HG03103 (cell line): ENCODE data around the gene AKR7A3.
"Not testable (repeated sequence)": the region's sequence is repeated elsewhere in the genome, so short reads cannot be mapped to it uniquely, and the experiment has no call there.

ENCODE experiments used
- ATAC-seq: cut with Tn5 transposase; IDR thresholded peaks from one replicate; pipeline ENCODE4 v1.9.1; 2021; ENCODE audit warnings: low read depth; ENCODE audit not compliant: unreplicated experiment

The AKR7A3 gene

GRCh38 chr1:19321071-19321470 lies 32.5 kb upstream of the AKR7A3 start:
- no peak for ATAC-seq

GRCh38 chr1:19319196-19319595 lies 30.6 kb upstream of the AKR7A3 start:
- no peak for ATAC-seq

DNA sequence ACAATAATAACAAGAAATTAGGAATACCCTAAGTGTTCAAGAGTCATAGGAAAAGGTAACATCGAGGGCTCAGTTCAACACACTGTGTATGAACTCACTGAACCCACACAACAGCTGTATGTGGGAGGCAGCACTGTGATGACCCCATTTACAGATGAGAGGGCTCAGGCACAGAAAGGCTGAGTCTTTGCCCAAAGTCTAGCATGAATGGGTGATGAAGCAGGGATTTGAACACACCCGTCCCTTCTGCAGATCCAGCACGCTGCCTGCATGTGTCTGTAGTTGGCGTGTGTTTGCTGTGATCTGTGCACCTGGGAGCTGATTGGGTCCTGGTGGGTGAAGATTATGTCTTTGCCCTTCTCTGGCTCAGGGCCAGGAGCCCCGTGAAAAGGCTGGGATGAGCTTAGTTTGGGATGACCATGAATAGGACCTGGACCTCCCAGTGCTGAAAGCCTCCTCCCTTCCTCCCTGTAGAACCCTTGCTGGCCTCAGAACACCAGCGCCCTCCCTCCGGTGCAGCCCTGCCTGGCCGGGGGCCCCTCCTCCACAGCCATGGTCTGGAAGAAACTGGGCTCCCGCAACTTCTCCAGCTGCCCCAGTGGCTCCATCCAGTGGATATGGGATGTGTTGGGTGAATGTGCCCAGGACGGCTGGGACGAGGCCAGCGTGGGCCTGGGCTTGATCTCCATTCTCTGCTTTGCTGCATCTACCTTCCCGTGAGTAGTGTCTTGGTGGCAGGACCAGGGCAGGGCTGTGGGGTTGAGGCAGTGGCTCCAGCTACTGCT lies 28.7 kb upstream of the AKR7A3 start:
- ATAC-seq = no peak

DNA sequence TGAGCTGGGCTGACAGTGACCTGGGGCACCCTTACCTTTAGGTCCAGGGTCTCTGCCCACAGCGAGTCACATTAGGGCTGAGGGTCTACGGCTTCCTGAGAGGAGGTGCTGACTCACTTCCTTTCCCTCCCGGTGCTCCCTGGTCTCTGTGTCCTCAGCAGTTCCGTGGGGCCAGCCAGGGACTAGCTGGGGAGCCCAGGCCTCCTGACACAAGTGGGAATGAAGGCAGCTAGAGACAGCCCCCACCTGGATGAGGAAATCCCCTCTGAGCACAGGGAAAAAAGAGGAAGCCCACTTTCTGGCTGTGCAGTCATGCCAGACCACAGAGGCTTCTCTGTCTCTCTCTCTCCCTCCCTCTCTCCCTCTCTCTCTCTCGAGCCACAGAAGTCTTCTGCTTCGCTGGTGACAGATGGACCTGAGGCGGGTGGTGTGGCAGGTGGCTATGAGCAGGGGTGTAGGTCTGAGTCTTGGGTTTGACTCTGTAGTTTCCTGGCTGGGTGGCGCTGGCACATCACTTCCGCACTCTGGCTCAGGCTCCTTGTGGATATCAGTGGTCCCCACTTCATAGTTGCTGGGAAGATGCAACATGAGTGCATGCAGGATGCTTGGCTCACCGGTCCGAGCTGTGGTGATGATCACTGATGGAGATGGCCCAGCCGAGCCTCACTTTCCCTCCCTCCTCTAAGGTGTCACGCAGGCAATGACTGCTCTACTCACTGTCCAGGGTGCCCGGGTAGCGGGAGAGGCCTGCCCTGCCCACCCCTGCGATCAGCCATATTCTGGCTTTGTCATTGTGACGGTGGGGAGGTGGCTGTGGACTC lies 27.0 kb upstream of the AKR7A3 start:
- ATAC-seq = peak; percentile 41

- ATAC-seq = no peak
These were observed 25.7 kb upstream of the AKR7A3 start for GRCh38 chr1:19313961-19314882.

GRCh38 chr1:19313636-19313959 lies 25.0 kb upstream of the AKR7A3 start:
- no peak for ATAC-seq

GRCh38 chr1:19312782-19313635 lies 24.4 kb upstream of the AKR7A3 start:
- no peak for ATAC-seq

GRCh38 chr1:19311931-19312781 lies 23.6 kb upstream of the AKR7A3 start, which contains the start of the genes AKR7A2 and SLC66A1:
Gene AKR7A2, minus strand, starts transcription at chr1:19312144. Its CDS starts 20 bp downstream, at chr1:19312124.
Gene SLC66A1, plus strand, starts transcription at chr1:19312326. Its CDS starts 5,352 bp downstream, at chr1:19317678.
- peak; percentile 63 for ATAC-seq

DNA sequence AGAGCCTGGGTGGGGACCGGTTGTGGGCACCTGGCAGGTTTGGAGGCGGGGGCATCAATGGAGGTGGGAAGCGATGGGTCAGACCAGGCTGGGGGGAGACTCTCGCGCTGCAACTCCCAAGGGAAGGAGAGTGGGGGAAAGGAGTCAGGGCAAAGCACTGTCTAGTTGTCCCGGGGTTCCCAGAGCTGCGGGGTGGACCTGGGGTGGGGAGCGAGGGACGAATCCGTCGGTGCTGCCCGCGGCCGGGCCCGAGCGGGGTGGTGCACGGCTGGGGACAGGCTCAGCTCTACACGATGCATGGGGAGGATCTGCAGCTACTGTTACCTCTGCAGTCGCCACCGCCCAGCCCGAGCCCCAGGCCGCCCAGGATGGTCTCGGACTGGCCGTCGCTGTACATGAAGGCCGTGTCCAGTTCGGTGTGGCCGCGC lies 22.9 kb upstream of the AKR7A3 start:
- ATAC-seq = peak; percentile 7

DNA sequence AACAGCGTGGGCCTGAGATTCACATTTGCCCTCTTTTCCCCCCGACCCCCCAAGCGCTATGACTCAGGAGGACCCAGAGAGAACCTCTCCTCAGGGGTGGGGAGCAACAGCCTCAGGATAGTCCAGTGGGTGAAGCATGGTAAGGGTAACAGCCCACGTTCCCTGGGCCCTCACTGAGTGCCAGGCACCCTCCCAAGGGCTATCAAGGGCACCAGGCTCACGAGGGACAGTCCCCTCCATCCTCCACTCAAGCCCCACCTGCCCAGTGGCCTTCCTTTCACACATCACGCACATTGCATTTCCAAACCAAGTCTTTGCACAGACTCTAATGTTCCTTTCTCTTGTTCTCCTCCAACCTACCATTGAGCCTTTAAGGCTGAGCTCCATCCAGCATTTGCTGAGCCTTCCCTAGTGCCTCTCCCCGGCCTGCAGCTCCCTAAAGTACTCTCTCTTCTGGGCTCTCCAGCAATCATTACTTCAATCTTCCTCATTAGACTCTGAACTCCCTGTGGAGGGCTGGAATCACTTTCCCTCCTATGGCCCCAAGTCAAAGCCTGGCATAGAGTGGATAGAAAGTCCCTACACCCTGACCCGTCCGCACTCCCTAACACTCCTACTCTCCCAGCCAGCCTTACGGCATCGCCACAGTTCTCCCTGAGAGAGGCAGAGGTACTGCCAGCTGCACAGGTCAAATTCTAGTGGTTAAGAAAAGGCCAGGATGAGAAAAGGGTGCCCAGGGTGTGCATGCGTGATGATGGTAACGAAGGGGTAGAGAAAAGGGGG lies 22.3 kb upstream of the AKR7A3 start:
- no peak for ATAC-seq

DNA sequence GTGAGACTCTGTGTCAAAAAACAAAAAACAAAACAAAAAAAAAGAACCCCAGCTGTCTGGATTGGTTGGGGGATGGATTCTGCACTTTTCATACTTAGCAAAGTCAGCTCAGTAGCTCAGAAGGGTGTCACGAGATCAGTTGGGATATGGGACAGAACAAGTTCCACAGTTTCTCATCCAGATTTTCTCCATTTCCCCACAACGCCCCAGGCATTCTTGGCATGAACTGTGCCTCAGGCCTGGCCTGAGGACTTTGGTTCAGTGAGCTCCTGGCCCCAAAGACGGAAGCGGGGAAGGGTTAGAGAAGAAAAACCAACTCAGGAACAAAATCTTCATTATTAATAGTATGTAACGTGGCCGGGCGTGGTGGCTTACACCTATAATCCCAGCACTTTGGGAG lies 21.5 kb upstream of the AKR7A3 start:
- ATAC-seq = no peak

- no peak for ATAC-seq
These were observed 20.7 kb upstream of the AKR7A3 start for GRCh38 chr1:19309123-19309813.

DNA sequence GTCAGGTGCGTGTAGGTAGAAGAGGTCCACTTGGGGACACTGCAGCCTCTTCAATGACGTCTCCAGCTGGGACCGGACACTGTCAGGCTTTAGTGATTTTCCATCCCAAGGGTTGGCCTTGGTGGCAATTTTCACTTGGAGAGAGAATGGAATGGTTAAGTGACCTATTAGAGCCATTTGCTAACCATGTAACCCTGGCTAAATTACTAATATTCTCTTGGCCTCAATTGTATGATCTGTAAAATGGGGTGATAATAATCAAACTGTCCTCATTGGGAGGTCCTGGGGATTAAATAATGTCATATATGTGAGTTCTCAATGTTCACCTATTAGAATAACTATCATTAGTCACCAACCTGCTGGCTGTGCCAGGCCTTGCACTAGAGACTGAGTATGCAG lies 19.9 kb upstream of the AKR7A3 start:
- ATAC-seq = no peak

- ATAC-seq = no peak
These were observed 19.4 kb upstream of the AKR7A3 start for GRCh38 chr1:19307794-19308508.

DNA sequence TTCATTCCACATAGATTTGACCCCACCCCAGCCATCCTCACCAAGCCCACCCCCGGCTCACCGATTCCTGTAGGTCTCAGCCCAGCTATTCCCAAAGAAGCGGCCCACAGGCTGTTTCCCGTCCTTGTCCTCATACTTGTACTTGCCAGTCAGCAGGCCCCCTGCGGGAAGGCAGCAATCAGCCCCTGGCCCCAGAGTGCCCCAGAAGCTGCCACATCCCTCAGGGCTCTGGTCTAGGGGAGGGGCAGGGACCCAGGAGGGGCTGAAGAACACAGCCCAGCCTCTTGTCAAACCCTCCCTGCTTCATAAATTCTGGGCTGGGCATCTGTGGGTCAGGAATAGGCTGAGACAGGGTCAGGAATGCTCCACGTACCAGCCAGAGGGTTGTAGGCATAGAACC lies 18.4 kb upstream of the AKR7A3 start:
- ATAC-seq = no peak

GRCh38 chr1:19305880-19306279 lies 17.3 kb upstream of the AKR7A3 start:
- ATAC-seq = no peak

DNA sequence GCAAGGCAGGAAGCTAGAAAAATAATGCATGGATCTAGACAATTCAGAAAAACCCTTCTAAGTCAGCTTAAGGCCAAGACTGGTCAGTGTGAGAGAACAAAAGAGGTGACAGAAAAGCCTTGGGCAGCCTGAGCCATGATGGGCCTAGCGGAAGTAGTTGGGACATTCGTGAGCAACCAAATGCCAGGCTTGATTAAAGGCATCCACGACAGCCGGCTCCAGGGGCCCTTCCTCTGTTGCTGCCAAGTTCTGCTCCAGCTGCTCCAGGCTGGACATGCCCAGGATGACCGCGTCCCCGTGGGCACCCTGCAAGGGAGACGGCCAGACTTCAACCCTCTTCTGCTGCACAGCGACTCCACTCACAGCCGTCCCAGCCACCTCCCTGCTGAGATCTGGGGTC lies 15.5 kb upstream of the AKR7A3 start:
- ATAC-seq = not testable (repeated sequence)
